Endothelial cell of umbilical vein (primary cell): ENCODE measurements around the gene SLC29A3. TPM values are rescaled to one million over a fixed set of nuclear protein-coding genes. Genes with fewer than 3 reads are reported as not detected.

ENCODE experiments used
- BruUV-seq: library from RNA; stranded (reverse); fragments of 400-500 nt; replicated peaks from 2 replicates; lab custom pipeline; 2021; lab: Mats Ljungman, UMichigan
- CTCF ChIA-PET: fragments of 300-600, 350-600 bp; sonication (Branson Sonifier 250); formaldehyde crosslinking; loops from one replicate; lab custom pipeline; 2021; ENCODE audit warnings: antibody characterized with exemption, inconsistent platforms; lab: Charles Lee
- POLR2A ChIA-PET: fragments of 300-600, 350-600 bp; sonication (Branson Sonifier 250); formaldehyde crosslinking; loops from one replicate; lab custom pipeline; 2021; ENCODE audit warnings: antibody characterized with exemption, inconsistent platforms; lab: Charles Lee
- DNase-seq: peaks from one replicate; pipeline ENCODE4 v3.0.0-alpha.2; 2011; ENCODE audit warnings: low read depth, low spot score
- FAIRE-seq: peaks from 2 replicates; lab custom pipeline; 2011; peaks lifted over from hg19 to GRCh38; lab: Jason Lieb, UNC
- H2AFZ ChIP-seq: 2 replicates; pipeline ENCODE4 v1.6.0; 2012; ENCODE audit warnings: low read depth, low read length, control low read depth, inconsistent platforms
- H3K27ac ChIP-seq: 2 replicates; pipeline ENCODE4 v1.5.1; 2011; ENCODE audit warnings: low read depth, mild to moderate bottlenecking, control low read depth, low read length, moderate library complexity; ENCODE audit not compliant: insufficient read depth
- H3K27me3 ChIP-seq, 2 experiments: 2 replicates each; pipeline versions ENCODE4 v1.6.0 to v1.6.1; 2011; ENCODE audit warnings: low read length in 2 of 2, mixed read lengths in 1 of 2; ENCODE audit not compliant: control insufficient read depth in 2 of 2, insufficient read depth in 2 of 2
- H3K36me3 ChIP-seq, 2 experiments: 2 replicates in 1 of 2; 3 replicates in 1 of 2; pipeline ENCODE4 v1.5.1; 2011; ENCODE audit warnings: low read length in 2 of 2, mild to moderate bottlenecking in 1 of 2, moderate library complexity in 1 of 2; ENCODE audit not compliant: control insufficient read depth in 2 of 2, insufficient read depth in 2 of 2; ENCODE audit errors: extremely low read depth in 1 of 2
- H3K4me1 ChIP-seq: 3 replicates; pipeline ENCODE4 v1.5.1; 2011; ENCODE audit warnings: mild to moderate bottlenecking, low read length; ENCODE audit not compliant: control insufficient read depth, insufficient read depth; ENCODE audit errors: extremely low read depth
- H3K4me2 ChIP-seq: 2 replicates; pipeline ENCODE4 v1.6.1; 2011; ENCODE audit warnings: low read length, control low read depth, mixed read lengths; ENCODE audit not compliant: insufficient read depth
- H3K4me3 ChIP-seq, 3 experiments: fragments of 200-600 bp in 1 of 3; sonication (generic), shearing (Covaris generic) in 1 of 3; replicated peaks in 1 of 3; 2 replicates each; pipeline ENCODE4 v1.5.1; 2011 to 2016; ENCODE audit warnings: control low read depth in 3 of 3, low read length in 3 of 3, mild to moderate bottlenecking in 2 of 3, inconsistent platforms in 1 of 3, low read depth in 1 of 3, moderate library complexity in 1 of 3; ENCODE audit not compliant: insufficient read depth in 1 of 3
- H3K79me2 ChIP-seq: 2 replicates; pipeline ENCODE4 v1.6.0; 2012; ENCODE audit warnings: low read length, inconsistent platforms; ENCODE audit not compliant: control insufficient read depth, insufficient read depth
- H3K9ac ChIP-seq: replicated peaks from 2 replicates; pipeline ENCODE3; 2011; ENCODE audit warnings: low read length, control low read depth; ENCODE audit not compliant: insufficient read depth; ENCODE audit errors: extremely low read depth
- H3K9me1 ChIP-seq: replicated peaks from 3 replicates; pipeline ENCODE4 v1.6.0; 2011; ENCODE audit warnings: mild to moderate bottlenecking, low read length; ENCODE audit not compliant: control insufficient read depth, insufficient read depth; ENCODE audit errors: extremely low read depth
- H3K9me3 ChIP-seq: replicated peaks from 2 replicates; pipeline ENCODE4 v1.5.1; 2012; ENCODE audit warnings: low read length, inconsistent platforms; ENCODE audit not compliant: control insufficient read depth, insufficient read depth
- H4K20me1 ChIP-seq: replicated peaks from 2 replicates; pipeline ENCODE3; 2011; ENCODE audit warnings: mild to moderate bottlenecking, low read length; ENCODE audit not compliant: control insufficient read depth, insufficient read depth; ENCODE audit errors: extremely low read depth
- CTCF ChIP-seq, 2 donors: IDR thresholded peaks; 1 replicate in 1 of 2; 2 replicates in 1 of 2; pipeline ENCODE4 v1.5.1; 2011; ENCODE audit warnings: low read length in 2 of 2, mild to moderate bottlenecking in 2 of 2, moderate library complexity in 2 of 2, control low read depth in 1 of 2, inconsistent platforms in 1 of 2, low read depth in 1 of 2; ENCODE audit not compliant: insufficient read depth in 1 of 2; ENCODE audit errors: extremely low read depth in 1 of 2
- EZH2 ChIP-seq: IDR thresholded peaks from 2 replicates; pipeline ENCODE4 v1.6.1; 2012; ENCODE audit warnings: borderline replicate concordance, low read depth, mild to moderate bottlenecking, moderate library complexity, low read length, inconsistent platforms; ENCODE audit not compliant: severe bottlenecking
- FOS ChIP-seq: IDR thresholded peaks from 2 replicates; pipeline ENCODE4 v1.6.1; 2011; ENCODE audit warnings: mild to moderate bottlenecking, low read length, moderate library complexity, borderline replicate concordance; ENCODE audit not compliant: insufficient read depth
- GATA2 ChIP-seq: IDR thresholded peaks from 2 replicates; pipeline ENCODE4 v1.7.0; 2011; ENCODE audit warnings: low read depth, mild to moderate bottlenecking, moderate library complexity, mixed read lengths, low read length; ENCODE audit not compliant: insufficient read length, insufficient read depth
- JUN ChIP-seq: IDR thresholded peaks from 2 replicates; pipeline ENCODE4 v1.6.1; 2011; ENCODE audit warnings: borderline replicate concordance, low read depth; ENCODE audit not compliant: insufficient read length, insufficient read depth
- MAX ChIP-seq: IDR thresholded peaks from 2 replicates; pipeline ENCODE4 v1.6.1; 2011; ENCODE audit not compliant: insufficient read depth, insufficient read length
- MYC ChIP-seq: IDR thresholded peaks from one replicate; pipeline ENCODE4 v1.6.1; 2011; ENCODE audit warnings: mild to moderate bottlenecking, low read depth, low read length
- POLR2A ChIP-seq: IDR thresholded peaks from 2 replicates; pipeline ENCODE4 v1.6.1; 2012; ENCODE audit warnings: low read depth, mild to moderate bottlenecking, control low read depth, low read length
- POLR2AphosphoS5 ChIP-seq: IDR thresholded peaks from 2 replicates; pipeline ENCODE4 v1.6.1; 2012; ENCODE audit warnings: low read depth, mild to moderate bottlenecking, control low read depth, low read length, moderate library complexity; ENCODE audit not compliant: insufficient read depth
- dilution Hi-C: fragments of 300-500 bp; cut with MboI; formaldehyde crosslinking; loops from one replicate; pipeline ENCODE4 v1.15.0; 2019; ENCODE audit warnings: low sequenced_read_pairs; ENCODE audit not compliant: extremely low pct_ligation_motif_present
- intact Hi-C: fragments of 100-400 bp; cut with micrococcal nuclease; formaldehyde crosslinking; loops from one replicate; pipeline ENCODE4 v1.10.0; 2022
- polyA plus RNA-seq, 4 experiments: library from polyadenylated mRNA; depleted of rRNA in 3 of 4; stranded (reverse) in 3 of 4; unstranded in 1 of 4; fragments of >200 nt; gene quantifications; 2 replicates each; pipeline versions ENCODE4 v1.2.1 to v1.2.3, GENCODE V29; 2011 to 2012; ENCODE audit warnings: missing spikeins in 1 of 4
- total RNA-seq: library from RNA; stranded (reverse); gene quantifications from 2 replicates; pipeline ENCODE4 v1.2.3, GENCODE V29; 2021

SLC29A3 gene
- total and polyA plus RNA-seq, 2 donors (not counting 3 experiments of a cell fraction or from before 2014, with no cell fraction given), result 5.0 to 9.1 TPM

GRCh38 chr10:71369602-71370001, 50.5 kb downstream of the SLC29A3 start:
- H3K79me2 ChIP-seq, result no peaks in the 10 kb centered on the region
- H4K20me1 ChIP-seq, result no peaks in the 10 kb centered on the region
- no peak for TF ChIP-seq EZH2
- no peak for TF ChIP-seq FOS
- TF ChIP-seq CTCF (IDR thresholded peaks at IDR 0.05; ENCODE audit: extremely low read depth in 1 of 2, insufficient read depth in 1 of 2, low read depth in 1 of 2, low read length in 2 of 2), result no peak
- TF ChIP-seq MYC, result no peak
- TF ChIP-seq MAX, result no peak
- TF ChIP-seq JUN, result no peak
- TF ChIP-seq POLR2A, result no peak
- no peak for TF ChIP-seq POLR2AphosphoS5
- TF ChIP-seq GATA2, result no peak
- BruUV-seq, result no TSS peak
- peaks cover 0 to 21% of the 10 kb centered on the region in 2 experiments for H3K27me3 ChIP-seq
- H3K9me3 ChIP-seq, result no peaks in the 10 kb centered on the region
- dilution Hi-C loops (no loop called here), intact Hi-C loops (no loop called here)
- H3K36me3 ChIP-seq, result no peaks in the 10 kb centered on the region
- ChIA-PET POLR2A (no interaction called here), CTCF (interaction anchor here (0.8 kb wide), 1 partner anchor 13 kb away, joined by 3 read pairs; no protein-coding TSS in a partner anchor)
- no peak overlapping the region for H3K4me3 ChIP-seq
- H3K27ac ChIP-seq, result no peak overlapping the region
- peaks cover 10% of the 10 kb centered on the region for H3K4me1 ChIP-seq
- no peak for FAIRE-seq
- no peak for DNase-seq
- H3K9ac ChIP-seq, result no peak overlapping the region
- no peak overlapping the region for H2AFZ ChIP-seq
- H3K4me2 ChIP-seq, result no peak overlapping the region
- H3K9me1 ChIP-seq, result no peaks in the 10 kb centered on the region
